NCI-H1930 (cell line): ENCODE results near the gene ADGRD2.
A peak's percentile ranks its signal among the peaks of the same experiment; 100 is the strongest.

Experiments
- DNase-seq, 2 experiments: peaks; one replicate each; lab custom pipeline; 2025; lab: John Stamatoyannopoulos, UW

ADGRD2 gene

DNA sequence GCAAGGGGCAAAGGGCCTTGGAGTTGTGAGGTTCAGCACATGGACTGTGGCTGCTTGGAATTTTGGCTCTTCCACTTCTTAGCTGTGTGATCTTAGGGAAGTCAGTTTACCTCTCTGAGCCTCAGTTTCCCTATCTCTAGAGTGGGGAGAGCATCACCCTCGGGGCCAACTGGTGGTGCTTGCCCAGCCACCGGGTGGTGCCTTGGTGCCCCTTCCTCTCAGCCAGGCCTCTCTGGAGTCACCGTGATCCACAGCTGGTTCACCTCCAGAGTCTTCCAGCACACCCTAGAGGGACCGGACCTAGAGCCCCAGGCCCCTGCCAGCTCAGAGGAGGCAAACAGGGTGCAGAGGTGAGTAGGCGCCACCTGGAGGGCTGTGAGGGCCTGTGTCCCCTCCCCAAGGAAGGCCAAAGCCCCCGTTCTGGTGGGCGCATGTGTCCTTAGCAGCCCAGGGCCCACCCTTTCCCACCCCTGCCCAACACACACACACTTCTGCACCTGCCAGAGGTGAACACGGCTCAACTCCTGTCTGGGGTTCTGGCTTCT, 7.7 kb downstream of the ADGRD2 start:
- DNase-seq, result no peak

DNA sequence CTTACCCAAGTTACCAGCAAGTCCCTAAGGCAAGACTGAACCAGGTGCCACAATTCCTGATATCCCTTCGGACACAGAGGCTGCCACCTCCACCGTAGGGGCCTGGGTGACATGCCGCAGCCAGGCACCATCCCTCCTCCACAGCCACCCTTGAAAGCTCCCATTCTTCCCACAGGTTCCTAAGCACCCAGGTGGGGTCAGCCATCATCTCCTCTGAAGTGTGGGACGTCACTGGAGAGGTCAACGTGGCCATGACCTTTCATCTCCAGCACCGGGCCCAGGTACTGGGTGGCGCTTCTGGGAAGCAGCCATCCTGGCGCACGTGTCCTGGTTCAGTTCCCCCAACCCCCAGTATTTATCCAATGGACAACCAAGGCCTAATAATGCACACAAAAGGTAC, 8.2 kb downstream of the ADGRD2 start:
- DNase-seq, result no peak

- DNase-seq, result no peak
Observed at GRCh38 chr9:124462739-124463138, 12.5 kb downstream of the ADGRD2 start.

GRCh38 chr9:124465736-124466135, 15.5 kb downstream of the ADGRD2 start:
- DNase-seq, result no peak

GRCh38 chr9:124467410-124468060, 17.3 kb downstream of the ADGRD2 start:
- DNase-seq, result no peak

DNA sequence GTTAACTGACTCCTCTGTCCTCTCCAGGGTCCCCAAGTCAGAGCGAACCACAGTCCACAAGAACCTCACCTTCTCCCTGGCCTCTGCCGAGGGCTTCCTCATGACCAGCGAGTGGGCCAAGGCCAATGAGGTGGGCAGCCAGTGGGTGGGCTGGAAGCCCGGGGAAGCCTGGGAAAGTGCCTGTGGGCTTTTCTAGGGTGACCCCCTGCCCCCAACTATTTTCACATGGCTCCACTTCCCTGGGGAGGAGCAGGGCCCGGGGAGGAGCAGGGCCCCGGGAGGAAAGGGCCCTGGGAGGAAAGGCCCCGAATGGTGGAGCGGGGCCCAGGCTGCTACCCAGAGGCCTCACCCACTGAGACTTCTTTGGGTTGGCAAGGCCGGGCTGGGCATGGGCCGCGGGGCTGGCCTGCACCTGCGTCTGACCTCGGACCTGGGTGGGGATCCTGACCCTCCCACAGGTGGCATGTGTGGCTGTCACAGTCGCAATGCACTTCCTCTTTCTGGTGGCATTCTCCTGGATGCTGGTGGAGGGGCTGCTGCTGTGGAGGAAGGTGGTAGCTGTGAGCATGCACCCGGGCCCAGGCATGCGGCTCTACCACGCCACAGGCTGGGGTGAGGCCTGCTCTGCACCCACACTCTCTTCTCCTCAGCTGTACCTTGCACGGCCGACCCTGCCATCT, 17.9 kb downstream of the ADGRD2 start:
- no peak for DNase-seq

DNA sequence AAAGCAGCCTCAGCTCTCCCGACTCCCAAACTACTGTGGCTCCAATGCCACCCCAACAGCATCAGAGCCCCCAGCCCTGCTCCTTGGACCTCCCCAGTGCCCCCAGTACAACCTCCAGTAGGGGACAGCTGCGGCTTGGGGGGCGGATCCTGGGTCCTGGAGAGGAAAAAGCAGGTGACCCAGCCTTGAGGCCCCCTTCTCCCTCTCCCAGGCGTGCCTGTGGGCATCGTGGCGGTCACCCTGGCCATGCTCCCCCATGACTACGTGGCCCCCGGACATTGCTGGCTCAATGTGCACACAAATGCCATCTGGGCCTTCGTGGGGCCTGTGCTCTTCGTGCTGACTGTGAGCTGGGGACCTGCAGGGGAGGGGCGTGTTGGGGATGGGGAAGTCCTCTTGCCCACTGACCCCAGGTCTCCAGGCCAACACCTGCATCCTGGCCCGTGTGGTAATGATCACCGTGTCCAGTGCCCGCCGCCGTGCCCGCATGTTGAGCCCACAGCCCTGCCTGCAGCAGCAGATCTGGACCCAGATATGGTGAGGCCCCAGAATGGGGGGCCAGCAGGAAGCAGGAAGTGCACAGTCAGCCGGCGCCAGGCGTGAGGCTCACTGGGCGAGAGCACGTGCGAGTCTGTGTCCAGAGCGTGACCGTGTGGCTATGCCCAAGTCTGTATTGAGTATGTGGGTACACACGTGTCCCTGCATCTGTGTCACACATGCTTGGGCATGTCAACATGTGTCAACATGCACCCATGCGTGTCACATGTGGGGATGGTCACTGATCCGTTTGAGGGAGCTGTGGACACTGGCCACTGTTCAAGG, 19.0 kb downstream of the ADGRD2 start:
- DNase-seq, result no peak

GRCh38 chr9:124470306-124470705, 20.1 kb downstream of the ADGRD2 start:
- DNase-seq, result no peak

- DNase-seq, result no peak
Observed at GRCh38 chr9:124470726-124471125, 20.5 kb downstream of the ADGRD2 start.

DNA sequence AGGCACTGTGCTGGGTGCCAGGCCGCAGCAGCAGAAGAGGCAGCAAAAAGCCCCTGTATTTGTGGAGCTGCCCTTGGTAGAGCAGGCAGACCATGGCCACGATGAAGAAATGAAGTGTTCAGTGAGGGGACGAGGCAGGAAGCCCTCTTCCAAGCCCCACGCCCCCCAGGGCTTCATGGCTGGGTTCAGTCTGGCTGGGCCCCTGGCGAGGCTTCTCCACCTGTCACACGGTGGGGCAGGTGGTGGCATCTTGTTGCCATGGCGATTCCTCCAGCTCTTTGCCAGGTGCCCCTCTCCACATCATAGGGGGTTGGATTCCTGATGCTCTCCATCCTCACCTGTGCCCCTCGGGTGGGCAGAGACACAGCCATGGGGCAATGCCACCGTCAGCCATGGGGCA, 21.5 kb downstream of the ADGRD2 start:
- no peak for DNase-seq

- no peak for DNase-seq
Observed at GRCh38 chr9:124472770-124473169, 22.5 kb downstream of the ADGRD2 start.

DNA sequence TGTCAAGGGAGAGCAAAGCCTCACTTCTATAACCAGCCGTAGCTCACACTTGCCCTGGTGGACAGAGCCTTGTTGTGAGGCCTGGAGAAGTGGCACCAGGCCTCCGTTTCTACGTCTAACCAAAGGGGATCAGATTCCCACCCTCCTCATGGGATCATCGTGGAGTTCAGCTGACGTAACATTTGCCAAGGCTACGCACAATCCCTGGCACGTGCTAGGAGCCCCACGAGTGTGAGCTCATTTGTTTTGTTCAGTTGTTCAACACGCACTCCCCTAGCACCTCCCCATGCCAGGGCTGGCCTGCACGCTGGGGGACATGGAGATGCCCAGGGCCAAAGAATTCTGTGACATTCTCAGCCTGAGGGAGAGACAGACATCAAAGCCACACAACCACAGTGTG, 23.1 kb downstream of the ADGRD2 start:
- no peak for DNase-seq

GRCh38 chr9:124474151-124474550, 23.9 kb downstream of the ADGRD2 start:
- DNase-seq, result no peak

DNA sequence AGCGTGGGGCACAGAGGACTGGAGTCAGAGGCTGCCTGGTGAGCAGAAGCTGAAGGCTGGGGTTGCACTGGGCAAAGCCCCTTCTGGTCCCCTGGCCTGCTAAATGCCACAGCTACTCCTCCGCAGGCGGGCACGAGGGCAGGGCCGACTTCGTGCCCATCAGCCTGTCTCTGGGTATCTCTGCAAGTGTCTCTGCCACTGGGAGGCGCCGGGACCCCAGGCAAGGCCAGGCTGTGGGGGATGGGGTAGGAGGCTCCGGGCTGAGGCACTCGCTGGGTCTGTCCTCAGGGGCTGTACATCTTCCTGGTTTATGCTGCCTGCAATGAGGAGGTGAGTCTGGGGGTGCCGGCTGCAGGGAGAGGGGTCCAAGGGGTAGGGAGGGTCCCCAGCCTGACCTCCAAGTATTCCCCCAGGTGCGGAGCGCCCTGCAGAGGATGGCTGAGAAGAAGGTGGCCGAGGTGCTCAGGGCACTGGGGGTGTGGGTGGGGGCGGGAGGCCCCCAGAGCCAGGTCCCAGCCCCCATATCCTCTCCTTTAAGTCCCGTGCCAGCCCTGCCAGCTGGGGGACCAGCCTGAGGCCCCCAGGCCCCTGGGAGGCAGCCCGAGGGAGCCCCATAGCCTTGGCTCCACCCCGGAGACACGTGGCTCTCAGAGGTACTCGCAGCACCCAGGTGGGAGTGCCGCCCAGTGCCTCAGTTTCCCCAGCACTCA, 25.1 kb downstream of the ADGRD2 start:
- no peak for DNase-seq

- DNase-seq, result no peak
Observed at GRCh38 chr9:124475868-124476690, 25.8 kb downstream of the ADGRD2 start.

GRCh38 chr9:124477211-124477647, 27.0 kb downstream of the ADGRD2 start:
- no peak for DNase-seq

DNA sequence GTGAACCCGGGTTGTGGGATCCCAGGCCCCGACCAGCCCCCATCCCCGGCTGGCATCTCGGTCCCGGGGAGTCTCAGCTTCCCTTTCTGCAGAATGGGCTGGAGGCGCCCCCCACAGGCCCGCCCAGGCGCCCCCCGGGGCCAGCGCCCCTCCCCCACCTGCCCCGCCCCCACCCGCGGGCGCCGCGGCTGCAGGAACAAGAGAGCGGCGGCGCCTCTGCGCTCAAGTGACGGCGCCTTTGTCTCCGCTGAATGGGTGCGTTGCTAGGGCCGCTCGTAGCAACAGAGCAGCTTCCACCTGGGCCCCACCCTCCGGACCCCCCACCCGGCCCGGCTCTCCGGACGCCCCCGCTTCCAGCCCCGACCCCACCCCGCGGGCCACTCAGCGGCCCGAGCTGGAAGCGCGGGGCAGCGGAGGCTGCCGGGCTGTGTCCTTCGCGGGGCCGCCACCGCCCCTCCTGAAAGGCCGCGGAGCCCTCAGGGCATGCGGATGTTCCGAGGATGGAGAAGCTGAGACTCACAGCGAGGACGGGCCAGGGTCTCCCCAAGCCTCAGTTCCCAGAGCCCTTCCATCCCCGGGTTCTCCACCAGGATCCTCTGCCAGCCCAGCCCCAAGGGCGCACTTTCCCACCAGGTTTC, 27.5 kb downstream of the ADGRD2 start:
- DNase-seq, result peak; percentile 46 to 54

DNA sequence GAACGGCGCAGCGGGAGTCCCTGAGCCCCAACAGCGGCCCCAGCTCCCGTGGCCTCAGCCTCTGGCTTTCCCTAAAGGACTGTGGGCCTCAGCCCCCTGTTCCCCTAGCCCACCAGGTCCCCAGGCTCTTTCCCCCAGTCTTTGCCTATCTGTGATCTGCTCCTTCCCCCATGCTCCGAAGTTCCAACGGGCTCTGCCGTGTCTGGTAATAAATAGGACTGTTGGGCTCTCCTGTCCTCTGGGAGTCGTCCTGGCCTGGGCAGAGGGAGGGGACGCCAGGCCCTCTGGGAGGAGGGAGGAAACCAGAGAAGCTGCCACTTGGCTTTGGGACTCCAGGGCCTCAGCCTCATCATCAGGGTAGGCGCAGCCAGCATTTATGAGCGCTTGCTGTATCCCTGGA, 28.1 kb downstream of the ADGRD2 start:
- peak in 1 of 2 experiments; percentile 27 for DNase-seq

DNA sequence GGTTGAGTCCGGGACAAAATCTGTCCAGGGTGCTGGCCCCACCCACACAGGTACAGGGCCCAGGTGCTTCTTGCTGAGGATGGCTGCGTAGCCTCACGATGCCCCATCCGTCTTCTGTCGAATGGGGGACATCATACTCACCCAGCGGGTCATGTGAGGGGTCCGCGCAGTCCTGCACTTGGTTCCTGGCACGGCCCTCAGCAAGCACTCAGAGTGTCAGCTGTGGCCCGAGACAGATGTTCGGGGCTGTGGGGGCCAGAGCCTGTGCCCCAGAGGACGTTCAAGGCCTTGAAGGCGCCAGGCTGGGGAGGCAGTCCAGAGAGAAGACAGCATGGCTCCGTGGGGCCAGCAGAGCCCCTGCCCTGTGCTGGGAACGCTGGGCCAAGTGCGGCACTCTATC, 29.1 kb downstream of the ADGRD2 start:
- DNase-seq, result no peak

DNA sequence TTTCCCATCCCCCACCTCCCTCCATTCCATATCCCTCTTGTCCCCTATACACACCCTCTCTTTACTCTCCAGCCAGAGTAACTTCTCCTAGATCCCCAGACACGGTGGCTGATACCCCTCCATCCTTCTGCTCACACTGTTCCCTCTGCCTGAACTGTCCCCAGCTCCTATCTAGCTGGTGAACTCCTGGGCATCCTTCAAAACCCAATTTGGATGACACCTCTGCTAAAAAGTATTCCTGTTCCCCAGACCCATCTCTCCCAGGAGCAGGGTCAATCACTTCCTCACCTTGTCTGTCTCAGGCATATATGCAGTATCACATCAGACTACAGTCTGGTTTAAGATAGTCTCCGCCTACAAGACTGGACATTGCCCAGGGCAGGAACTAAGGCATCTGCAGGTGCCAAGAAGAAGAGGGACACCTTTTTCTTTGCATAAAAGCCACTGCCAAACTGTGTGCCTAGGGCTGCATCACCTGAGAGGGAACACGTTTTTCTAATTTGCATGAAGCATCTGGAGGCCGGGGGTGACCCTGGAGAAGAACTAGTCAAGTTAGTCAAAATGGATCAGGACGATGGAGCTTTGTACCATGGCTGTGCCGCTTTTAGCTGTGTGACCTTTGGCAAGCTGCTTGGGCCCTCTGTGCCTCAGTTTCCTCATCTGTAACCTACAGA, 29.8 kb downstream of the ADGRD2 start:
- DNase-seq, result no peak
